T-helper 2 cell (primary cell): Measurements from ENCODE around the gene NR2F1-AS1.
"Not testable (repeated sequence)": the region's sequence is repeated elsewhere in the genome, so short reads cannot be mapped to it uniquely, and the experiment has no call there.

Experiments used
- DNase-seq, 5 experiments: peaks; one replicate each; pipeline versions ENCODE4 v3.0.0 to v3.0.0-alpha.2; 2012 to 2022

Gene NR2F1-AS1

DNA sequence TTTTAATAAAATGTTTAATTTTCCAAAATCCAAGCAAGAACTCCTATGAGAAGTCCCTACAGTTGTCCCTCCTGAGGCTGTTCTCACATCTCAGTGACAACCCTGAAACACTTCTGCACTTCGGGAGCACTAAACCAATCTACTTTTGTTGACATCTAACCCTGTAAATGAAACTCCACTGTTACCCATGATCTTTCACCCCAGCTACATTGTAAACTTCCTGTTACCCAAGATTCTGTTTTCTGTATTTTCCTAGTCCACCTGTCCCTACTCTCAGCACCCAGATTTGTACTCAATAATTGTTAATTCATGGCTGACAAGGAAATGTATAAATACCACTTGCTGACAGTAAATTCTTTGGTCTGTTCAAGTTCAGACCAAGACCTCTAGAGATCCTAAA lies 153.7 kb downstream of the NR2F1-AS1 start:
- no peak for DNase-seq

DNA sequence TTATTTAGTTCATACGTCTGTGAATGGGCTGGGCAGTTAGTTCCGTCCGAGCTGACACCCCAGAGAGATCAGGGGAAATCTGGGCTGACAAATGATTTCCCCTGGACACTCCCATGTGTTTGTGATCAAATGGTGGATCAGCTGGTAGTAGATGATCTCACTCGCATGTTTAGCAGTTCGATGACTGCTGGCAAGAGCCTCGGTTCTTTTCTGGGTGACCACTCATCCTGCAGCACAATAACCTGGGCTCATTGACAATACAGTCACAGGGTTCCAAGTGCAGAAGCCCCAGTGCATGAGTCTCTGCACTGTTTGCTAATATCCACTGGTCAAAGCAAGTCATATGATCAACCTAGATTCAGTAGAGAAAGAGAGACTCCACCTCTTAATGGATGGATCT lies 155.9 kb downstream of the NR2F1-AS1 start:
- no peak for DNase-seq

DNA sequence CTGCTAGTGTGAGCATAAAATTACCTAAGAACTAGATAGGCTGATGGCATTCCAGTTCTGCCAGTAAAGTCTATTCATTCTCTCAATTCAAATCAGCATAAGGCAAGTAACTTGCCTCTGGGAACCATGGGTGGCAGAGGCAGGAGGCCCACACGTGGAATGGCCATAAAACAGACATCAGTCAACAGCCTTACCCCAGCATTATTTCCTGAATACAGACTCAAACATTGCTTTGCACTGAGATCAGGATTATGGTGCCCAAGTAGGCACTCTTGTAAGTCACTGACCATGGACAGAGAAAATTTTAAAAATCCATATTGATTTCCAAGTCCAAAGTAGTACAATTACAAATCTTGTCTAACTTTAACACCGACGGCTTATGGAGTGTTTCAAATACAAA lies 157.7 kb downstream of the NR2F1-AS1 start:
- DNase-seq = no peak

DNA sequence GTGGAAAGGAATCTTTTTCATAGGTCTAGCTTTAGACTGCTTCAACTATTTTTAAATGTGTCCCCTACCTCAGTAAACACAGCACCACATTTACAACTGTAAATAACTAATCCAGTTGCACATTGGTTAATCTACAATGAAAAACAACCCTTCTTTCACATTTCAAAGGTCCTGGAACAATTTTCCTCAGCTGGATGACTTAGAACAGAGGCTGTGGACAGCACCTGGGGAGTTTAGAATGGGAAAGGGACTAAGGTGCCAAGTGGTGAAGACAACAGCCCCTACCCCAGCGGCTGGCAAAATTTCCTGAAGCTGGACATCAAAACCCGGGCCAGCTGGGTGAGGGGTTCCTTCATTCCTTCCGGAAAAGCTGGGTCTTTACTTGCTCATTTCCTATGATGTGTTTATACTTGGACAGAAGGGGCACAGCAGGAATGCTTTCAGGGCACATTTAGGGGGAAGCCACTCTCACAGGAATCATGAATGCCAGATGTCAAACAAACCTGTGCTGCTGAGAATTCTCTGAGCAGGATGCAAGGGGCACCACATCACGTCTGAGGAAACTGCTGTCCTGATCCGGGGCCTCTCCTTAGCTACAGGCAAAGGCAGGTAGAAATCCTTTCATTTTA lies 158.3 kb downstream of the NR2F1-AS1 start:
- DNase-seq = no peak

DNA sequence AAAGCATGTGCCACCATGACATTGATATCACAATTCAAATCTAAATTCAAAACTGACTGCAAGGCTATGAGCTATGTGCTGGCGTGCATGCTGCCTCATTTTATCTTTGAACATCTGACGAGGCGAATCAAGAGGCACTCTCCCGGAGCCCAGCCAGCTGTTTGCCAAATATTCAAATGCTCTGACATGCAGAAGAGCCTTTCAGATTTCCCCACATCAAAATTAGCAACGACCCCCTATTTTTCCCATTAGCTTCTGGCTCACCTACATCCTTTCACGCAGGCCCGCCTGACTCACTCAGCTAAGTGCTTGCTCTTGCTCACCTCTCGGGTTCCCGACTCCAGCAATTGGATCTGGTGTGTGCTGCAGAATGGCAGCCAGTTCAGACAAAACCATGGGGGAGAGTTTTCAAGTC lies 159.0 kb downstream of the NR2F1-AS1 start:
- no peak for DNase-seq

DNA sequence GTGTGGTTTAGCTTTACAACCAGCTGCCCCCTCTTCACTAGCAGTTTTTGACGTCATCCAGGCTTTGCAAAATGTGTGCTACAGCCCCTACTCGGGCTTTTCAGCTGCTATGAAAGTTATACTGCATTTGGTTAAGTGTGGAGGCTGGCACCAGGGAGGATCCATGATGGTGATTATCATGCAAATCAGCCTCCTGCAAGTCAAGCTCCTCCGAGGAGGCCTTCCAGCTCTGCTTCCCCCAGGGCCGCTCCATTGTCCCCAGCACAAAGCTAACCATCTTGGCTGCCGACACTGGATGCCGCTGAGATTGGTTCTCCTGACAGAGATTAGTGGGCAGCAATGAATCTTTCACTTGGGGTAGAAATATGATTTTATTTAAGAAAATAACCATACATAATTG lies 159.6 kb downstream of the NR2F1-AS1 start:
- DNase-seq = no peak

DNA sequence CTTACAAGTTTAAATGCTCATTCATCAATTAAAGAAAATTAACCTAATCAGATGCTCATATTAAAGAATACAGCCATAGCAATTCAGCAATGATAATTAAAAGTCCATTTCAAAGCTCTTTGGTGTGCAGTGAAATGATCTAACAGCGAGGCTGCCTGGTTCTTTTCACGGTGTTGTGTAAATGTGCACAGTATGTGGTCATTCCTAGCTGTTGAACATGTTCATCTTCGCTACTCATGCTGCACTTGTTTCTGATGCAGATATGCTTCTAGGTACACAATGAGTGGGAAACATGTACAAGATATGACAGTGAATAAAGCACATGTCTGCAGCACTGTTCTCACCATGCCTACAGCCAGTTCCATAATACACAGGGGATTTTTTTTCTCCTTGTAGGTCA lies 163.5 kb downstream of the NR2F1-AS1 start:
- DNase-seq = no peak

DNA sequence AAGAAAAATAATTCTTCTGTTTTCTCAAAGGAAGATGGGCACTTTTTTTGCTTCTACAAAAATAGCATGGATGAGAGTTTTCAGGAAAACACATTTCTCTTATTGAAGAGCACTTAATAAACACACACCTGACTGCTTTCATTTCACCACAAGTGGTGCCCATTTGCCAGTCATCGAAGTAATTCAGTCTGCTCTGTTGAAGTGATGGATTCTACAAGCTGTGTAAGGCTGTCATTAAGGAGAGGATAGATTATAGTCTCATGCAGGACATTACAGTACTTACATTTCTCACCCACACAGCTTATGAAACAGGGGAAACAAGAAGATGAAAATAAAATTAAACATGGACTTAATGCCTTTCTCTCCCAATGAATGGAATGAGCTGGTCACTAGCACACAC lies 165.2 kb downstream of the NR2F1-AS1 start:
- DNase-seq = no peak

DNA sequence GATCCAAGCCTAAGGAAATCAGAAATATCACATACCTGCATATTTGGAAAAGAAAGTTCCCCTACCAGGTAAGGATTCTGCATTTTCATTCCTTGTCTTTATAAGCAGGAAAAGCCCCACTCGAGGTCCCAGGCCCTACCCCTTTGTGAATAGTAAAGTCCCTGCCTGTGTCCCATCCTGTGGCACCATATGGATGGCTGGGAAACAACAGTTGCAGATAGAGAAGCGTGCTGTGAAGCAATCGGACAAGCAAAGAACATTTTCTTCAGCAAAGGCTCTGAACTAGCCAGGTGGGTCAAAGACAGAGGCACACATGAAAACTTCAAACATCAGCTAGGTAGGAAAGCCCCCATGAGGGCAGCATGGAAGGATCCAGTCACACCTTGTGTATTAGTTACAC lies 169.3 kb downstream of the NR2F1-AS1 start:
- DNase-seq = no peak

DNA sequence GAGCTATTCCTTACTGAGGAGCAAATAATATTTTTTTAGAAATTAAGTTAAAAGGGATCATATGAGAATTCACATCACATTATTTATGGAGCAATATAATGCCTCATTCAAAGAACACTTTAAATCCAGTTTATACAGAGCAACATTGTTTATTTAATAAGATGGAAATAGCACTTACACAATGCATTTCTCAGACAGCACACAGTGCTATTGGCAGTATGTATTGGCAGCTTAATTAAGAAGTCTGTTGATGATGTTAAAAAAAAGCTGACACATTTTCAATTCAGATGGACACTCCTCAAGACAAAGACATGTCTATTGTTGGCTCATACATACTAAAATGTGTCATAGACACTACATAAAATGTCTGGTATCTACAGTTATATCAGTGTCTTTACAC lies 171.3 kb downstream of the NR2F1-AS1 start:
- no peak for DNase-seq

DNA sequence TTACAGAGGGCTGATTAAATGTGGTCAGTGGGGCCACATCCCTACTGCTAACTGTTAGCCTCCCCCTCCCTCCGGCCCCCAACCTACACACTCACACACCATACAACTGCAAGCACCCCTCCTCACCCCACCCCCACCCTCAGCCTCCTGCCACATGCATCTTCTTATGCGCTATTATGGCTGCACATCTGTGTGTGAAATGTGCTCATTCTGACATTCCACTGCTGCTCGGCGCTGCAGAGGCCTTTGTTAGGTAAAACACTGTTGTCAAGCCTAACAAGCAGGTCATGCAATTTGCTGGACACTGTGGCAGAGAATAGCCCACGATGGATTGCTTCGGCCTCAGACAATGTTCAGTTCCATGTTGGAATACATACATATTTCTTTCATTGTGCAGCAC lies 173.6 kb downstream of the NR2F1-AS1 start:
- DNase-seq = no peak

DNA sequence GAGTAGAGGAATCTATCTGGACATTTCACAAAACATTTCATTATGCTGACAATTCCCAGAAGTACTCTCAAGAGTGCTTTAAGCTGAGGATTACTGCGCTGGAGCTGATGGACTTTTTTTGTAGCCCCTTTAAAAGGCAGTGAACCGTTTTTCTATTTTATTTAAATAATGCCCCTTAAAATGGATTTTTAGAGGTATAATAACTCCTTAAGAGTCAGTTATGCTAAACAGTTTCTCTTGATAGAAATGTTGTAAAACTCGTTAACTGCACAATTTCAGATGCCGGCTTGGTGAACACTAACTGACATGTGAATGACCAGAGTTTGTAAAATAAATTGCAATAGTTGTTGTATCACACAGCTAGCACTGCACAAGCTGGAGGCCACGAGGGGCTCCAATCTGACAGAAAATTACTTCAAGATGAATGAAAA lies 174.0 kb downstream of the NR2F1-AS1 start:
- no peak for DNase-seq

DNA sequence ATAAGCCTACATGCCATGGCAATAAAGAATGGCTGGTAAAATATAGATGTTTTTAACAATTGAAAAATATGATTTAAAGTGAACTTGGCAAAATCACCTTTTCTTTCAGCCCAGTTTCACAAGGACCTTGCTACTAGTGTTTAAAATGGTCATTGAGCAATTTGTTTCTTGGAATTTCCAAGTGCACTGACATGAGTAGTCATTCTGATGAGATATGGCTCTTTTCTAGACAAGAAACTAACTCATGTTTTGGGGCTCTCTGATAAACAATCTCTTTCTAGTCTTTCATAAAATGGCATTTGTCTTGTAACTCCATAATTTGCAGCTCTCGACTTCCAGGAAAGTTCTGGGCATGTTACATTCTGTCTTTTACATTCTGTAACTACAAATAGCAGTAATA lies 176.8 kb downstream of the NR2F1-AS1 start:
- DNase-seq = no peak

DNA sequence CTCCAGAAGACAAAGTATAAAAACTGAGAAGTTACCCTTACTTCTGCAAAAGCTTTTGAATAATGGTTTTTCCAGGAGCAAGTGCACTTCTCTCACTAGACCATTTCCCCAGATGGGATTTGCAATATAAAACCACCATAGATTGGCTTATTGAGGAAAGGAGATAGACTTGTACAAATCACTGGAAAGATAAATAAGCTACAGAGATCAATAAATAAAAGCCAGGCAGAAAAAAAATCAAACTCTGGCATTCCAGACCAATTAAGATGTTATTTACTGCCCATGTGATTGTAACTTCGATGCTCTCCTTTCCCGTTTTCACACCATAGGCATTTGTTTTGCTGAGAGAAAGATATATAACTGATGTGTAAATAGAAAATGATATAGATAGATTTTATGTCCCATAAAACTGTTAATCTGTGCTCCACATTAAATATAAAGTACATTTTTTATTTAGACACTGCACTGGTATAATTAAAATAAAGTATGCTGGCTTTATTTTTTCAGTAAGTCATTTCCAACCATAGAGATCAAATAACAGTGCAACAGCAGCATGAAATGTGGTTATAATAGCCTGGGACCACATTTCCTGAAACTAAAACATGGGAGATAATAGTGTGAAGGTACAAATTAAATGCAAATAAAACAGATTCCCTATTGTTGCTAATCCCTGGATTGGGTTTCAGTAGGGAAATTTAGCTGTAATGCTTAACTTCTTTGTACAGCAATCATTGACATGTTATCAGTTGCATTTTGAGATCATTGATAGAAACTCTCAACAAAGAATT lies 177.7 kb downstream of the NR2F1-AS1 start:
- DNase-seq = no peak

DNA sequence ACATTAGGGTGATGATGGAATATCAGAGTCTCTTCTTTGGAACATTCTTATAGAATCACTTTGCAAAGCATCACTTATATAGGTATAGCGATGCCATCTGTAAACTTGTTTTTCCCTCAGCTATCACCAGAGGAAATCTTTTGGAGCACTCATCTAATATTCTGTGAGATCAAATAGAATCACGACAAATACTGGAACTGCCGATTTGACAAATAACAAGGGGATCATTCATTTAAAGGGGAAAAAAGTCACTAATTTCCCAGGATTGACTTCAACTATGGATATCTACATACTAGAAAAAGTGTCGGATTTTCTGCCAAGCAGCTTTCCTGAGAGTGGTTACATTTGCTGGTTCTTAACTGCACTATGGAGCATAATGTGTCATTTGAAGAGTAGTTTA lies 178.6 kb downstream of the NR2F1-AS1 start:
- DNase-seq = no peak

DNA sequence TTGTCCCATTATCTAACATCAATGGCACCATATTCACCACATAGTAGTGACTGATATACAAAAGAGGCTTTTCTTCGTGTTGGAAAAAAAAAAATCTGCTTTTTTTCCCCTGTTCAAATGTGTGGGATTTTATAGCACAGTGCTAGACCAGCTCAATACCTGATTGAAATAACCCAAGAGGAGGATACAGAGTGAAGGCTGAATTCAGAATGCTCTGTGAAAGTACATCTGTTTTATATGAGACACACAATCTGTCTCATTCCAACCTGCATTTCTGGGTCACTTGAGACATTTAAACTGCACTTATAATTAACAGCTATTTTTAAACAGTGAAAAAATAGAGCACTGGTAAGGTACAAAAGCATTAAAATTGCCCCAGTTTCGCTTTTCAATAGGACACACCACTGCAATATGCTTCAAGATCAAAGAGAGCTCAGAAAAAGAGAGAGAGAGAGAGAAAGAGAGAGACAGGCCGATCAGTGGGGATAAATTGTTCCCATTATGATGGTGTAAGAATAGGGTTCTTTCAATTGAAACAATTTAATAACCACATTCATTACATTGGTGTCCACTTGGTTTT lies 179.3 kb downstream of the NR2F1-AS1 start:
- DNase-seq = no peak

DNA sequence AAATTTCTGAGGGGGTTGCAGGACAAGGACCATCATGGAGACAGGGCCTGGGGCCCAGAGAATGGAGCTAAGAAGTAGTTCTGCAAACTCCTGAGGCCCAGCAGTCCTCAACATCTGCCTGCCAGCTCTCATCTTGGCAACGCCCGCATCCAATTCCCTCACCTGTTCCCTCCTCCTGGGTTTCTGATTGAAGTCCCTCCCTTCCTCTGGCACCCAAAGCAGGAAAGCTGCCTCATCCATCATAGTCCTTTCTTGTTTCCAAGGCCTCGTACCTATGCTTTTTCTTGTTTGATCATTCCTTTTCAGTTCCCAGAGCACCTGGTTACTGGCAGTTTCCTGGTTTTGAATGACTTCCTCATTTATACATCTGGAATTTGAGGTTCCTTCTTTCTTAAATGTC lies 181.3 kb downstream of the NR2F1-AS1 start:
- no peak for DNase-seq

DNA sequence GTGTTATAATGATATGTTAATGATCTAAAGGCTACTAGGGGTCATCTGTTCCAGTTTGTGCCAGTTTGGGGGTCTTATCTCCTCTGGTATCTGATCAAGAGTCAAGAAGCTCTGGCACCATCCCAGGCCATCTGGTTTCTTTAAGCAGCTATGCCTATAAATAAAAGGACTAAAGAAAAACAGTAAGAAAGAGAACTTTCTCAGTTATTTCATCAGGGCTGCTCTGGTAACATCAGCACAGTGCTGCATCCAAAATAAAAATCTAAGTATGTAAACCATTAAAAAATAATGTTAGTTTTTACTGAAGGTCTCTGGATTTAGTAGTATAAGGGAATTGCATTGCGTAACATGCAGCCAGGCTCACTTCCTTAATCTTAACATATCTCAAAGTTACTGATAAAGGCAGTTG lies 185.0 kb downstream of the NR2F1-AS1 start:
- DNase-seq = no peak

DNA sequence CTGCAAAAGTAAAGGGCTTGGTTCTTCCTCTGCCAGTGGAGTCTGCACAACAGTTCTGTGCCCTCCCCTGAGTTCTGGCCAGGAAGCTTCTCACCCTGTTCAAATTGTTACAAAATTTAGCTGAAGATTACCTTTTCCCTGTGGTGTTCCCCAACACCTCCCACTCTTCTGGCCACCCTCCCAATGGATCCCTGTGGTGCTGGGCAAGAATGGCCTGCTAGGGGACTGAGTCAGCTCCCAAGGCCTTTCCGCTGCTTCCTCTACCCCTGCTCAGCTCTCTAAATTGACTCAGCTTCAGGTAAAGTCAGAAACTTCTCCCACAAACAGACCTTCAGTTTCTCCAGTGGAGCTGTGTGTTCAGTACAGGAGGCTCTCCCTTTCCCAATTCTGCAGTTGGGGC lies 186.0 kb downstream of the NR2F1-AS1 start:
- DNase-seq = no peak

DNA sequence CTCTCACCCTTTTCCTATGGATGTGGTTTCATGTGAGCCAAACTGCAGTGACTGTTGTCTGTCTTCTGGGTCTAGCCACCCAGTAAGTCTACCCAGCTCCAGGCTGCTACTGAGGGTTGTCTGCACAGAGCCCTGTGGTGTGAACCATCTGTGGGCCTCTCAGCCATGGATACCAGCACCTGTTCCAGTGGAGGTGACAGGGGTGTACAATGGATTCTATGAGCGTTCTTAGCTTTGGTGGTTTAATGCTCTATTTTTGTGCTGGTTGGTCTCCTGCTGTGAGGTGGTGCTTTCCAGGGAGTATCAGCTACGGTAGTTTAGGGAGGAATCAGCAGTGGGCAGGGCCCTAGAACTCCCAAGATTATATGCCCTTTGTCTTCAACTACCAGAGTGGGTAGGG lies 186.7 kb downstream of the NR2F1-AS1 start:
- no peak for DNase-seq

DNA sequence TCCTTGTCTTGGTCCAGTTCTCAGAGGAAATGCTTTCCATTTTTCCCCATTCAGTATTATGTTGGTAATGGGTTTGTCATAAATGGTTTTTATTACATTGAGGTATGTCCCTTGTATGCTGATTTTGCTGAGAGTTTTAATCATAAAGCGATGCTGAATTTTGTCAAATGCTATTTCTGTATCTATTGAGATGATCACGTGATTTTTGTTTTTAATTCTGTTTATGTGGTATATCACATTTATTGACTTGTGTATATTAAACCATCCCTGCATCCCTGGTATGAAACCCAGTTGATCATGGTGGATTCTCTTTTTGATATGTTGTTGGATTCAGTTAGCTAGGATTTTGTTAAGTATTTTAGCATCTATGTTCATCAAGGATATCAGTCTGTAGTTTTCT lies 189.8 kb downstream of the NR2F1-AS1 start:
- DNase-seq = not testable (repeated sequence)

DNA sequence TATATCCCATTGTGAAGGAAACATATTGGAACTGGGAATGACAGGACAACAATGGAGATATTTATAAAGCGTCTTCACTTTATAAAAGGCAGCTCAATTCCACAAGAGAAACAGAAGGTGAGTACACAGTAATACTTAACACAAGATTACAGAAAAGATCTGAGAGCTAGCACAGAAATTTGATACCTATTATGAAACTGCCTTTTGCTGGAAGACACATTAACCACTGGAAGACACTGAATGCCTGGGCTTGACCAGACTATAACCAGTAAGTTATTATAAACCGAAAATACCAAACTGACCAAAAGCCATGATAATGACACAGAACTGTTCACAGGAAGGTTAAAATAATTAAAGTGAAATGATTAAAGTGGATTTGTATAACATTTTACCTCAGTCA lies 195.4 kb downstream of the NR2F1-AS1 start:
- DNase-seq = no peak

DNA sequence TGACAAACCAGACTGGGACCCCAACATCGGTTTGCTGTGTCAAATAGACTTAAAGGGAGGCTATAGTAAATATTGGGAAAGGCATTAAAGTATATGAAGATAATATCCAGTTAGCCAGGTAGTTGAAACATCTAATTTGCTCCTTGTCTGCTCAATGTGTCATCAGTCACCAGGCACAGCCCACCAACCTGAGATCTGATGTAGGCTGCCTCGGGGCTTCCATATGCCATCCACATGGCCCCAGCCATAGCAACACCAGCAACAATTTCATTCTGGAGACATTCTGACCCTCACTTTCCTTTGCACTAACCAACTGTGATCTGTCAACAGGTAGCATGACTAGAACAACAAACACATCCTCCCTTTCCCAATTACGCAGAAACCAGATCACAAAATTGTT lies 196.0 kb downstream of the NR2F1-AS1 start:
- DNase-seq = no peak

DNA sequence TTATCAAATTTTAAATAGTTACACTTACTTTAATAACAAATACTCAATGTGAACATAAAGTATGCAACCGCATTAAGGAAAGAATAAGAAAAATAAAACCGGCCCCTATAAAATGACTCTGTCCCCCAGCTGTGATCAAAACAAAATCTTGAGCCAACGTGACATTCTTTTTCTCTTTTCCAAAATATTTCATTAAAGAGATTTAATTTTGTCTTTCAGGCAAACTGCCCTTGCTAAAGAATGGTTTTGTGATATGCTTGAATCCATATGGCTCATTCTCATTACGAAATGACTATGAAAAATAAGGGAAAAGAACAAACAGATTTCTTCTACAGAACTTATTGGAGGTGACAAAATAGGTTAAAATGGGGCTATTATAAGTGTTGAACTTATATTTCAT lies 197.0 kb downstream of the NR2F1-AS1 start:
- DNase-seq = no peak
